ENCODE results near the gene ELOVL6. TPM values are rescaled to one million over a fixed set of nuclear protein-coding genes. Genes with fewer than 3 reads are reported as not detected.

ELOVL6 gene
- total RNA-seq, 1 donor from 2014 or later, result 4.7 TPM

DNA sequence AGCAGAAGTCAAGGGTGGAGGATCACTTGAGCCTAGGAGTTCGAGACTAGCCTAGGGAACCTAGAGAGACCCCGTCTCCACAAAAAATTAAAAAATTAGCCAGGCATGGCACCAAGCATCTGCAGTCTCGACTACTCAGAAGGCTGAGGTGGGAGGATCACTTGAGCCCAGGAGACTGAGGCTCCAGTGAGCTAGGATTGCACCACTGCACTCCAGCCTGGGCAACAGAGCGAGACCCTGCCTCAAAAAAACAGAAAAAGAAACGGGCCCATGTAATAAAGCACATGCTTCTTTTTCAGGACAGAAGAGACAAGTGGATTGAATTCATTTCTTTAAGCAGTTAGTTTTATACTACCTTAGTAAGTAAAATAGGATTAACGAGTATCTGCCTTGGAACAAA is 42.0 kb downstream of the ELOVL6 start:
- Histone ChIP-seq H3K27me3 (no peaks in the 10 kb centered on the region), H3K9me3 (no peaks in the 10 kb centered on the region), H3K4me1 (no peaks in the 10 kb centered on the region), H3K36me3 (no peaks in the 10 kb centered on the region), H3K27ac (no peak overlapping the region), H3K4me3 (no peak overlapping the region)
- intact Hi-C loops (cut with DNase I), result no loop called here
- TF ChIP-seq, protein P1, sequence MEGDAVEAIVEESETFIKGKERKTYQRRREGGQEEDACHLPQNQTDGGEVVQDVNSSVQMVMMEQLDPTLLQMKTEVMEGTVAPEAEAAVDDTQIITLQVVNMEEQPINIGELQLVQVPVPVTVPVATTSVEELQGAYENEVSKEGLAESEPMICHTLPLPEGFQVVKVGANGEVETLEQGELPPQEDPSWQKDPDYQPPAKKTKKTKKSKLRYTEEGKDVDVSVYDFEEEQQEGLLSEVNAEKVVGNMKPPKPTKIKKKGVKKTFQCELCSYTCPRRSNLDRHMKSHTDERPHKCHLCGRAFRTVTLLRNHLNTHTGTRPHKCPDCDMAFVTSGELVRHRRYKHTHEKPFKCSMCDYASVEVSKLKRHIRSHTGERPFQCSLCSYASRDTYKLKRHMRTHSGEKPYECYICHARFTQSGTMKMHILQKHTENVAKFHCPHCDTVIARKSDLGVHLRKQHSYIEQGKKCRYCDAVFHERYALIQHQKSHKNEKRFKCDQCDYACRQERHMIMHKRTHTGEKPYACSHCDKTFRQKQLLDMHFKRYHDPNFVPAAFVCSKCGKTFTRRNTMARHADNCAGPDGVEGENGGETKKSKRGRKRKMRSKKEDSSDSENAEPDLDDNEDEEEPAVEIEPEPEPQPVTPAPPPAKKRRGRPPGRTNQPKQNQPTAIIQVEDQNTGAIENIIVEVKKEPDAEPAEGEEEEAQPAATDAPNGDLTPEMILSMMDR (IDR thresholded peaks at IDR 0.05), result no peak
- no peak for ATAC-seq
- DNase-seq, result no peak

DNA sequence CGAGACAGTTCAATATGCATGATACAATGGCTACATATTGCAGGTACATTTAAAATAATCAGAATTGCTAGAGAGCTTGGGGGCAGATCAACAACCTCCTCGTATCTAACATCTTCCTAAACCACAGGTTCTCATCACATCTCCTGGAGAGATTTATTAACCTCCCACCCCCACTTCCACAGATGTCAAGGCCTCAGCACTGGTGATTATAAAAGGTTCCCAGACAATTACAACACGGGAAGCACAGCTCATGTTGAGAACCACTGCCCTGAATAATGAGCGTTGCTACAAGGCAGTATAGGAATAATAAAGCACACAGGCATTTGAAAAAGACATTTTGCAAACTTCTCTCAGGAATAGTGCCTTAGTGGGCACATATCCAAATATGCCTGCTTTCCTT is 42.8 kb downstream of the ELOVL6 start:
- H3K4me3 ChIP-seq, result no peak overlapping the region
- H3K9me3 ChIP-seq, result no peaks in the 10 kb centered on the region
- H3K4me1 ChIP-seq, result no peaks in the 10 kb centered on the region
- intact Hi-C loops (cut with DNase I), result no loop called here
- TF ChIP-seq, protein P1 (IDR thresholded peaks at IDR 0.05), result no peak
- no peak overlapping the region for H3K27ac ChIP-seq
- no peaks in the 10 kb centered on the region for H3K36me3 ChIP-seq
- no peak for DNase-seq
- H3K27me3 ChIP-seq, result no peaks in the 10 kb centered on the region
- ATAC-seq, result no peak

DNA sequence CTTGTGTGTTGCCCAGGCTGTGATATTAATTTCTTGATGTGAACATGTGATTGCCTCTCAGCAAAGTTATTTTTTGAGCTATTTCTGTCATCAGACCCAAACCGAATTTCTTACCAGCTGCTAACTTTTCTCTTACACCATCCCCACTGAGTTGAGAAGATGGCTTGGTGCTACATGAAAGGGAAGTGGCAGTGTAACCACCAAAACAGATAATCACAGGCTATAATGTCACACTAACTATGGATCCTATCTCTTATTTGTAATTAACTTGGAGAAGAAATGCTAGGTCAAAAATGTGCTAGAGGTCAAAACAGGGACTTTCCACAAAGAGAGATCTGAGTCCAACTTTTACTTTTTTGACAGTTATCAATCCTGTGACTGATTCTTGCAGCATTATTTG is 43.8 kb downstream of the ELOVL6 start:
- Histone ChIP-seq H3K4me3 (no peak overlapping the region), H3K4me1 (no peaks in the 10 kb centered on the region), H3K36me3 (no peaks in the 10 kb centered on the region), H3K27ac (no peak overlapping the region), H3K9me3 (no peaks in the 10 kb centered on the region), H3K27me3 (no peaks in the 10 kb centered on the region)
- TF ChIP-seq, protein P1 (IDR thresholded peaks at IDR 0.05), result no peak
- intact Hi-C loops (cut with DNase I), result no loop called here
- ATAC-seq (no peak), DNase-seq (no peak)

DNA sequence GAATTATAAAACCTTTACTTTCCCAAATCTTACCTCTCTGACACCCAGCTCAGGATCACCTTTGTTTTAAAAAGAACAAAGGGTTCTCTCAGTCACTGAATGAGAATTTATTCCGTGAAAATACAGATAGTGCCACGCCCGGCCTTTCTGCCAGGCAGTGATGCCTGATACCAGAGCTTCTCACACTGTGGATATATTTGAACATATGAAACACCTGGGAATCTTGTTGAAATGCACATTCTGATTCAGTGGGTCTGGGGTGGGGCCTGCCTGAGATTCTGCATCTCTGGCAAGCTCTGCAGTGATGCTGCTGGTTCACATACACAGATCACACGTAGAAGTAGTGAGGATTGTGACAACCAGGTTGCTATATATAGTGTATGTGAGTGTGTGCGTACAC is 46.0 kb downstream of the ELOVL6 start:
- ATAC-seq, result no peak
- TF ChIP-seq, protein P1 (IDR thresholded peaks at IDR 0.05), result no peak

DNA sequence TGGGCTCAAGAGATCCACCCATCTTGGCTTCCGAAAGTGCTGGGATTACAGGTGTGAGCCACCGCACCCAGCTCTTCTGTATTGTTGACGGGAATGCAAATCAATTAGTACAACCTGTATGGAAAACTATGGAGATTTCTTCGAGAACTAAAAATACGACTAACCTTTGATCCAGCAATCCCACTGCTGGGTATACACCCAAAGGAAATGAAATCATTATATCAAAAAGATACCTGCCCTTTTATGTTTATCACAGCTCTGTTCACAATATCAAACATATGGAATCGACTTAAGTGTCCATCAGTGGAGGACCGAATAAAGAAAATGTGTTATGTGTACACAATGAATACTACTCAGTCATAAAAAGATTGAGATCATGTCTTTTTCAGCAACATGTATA is 49.3 kb downstream of the ELOVL6 start:
- intact Hi-C loops (cut with DNase I), result no loop called here
- TF ChIP-seq, protein P1 (IDR thresholded peaks at IDR 0.05), result no peak
- Histone ChIP-seq H3K9me3 (no peaks in the 10 kb centered on the region), H3K4me1 (no peaks in the 10 kb centered on the region), H3K36me3 (no peaks in the 10 kb centered on the region), H3K27ac (no peak overlapping the region), H3K4me3 (no peak overlapping the region), H3K27me3 (no peaks in the 10 kb centered on the region)
- no peak for DNase-seq
- no peak for ATAC-seq

More for the DNA sequence above, 46.0 kb downstream of the ELOVL6 start:
- no peak for DNase-seq
- Histone ChIP-seq H3K36me3 (no peaks in the 10 kb centered on the region), H3K27me3 (no peaks in the 10 kb centered on the region), H3K4me3 (no peak overlapping the region), H3K4me1 (no peaks in the 10 kb centered on the region), H3K9me3 (no peaks in the 10 kb centered on the region), H3K27ac (no peak overlapping the region)
- intact Hi-C loops (cut with DNase I), result no loop called here

DNA sequence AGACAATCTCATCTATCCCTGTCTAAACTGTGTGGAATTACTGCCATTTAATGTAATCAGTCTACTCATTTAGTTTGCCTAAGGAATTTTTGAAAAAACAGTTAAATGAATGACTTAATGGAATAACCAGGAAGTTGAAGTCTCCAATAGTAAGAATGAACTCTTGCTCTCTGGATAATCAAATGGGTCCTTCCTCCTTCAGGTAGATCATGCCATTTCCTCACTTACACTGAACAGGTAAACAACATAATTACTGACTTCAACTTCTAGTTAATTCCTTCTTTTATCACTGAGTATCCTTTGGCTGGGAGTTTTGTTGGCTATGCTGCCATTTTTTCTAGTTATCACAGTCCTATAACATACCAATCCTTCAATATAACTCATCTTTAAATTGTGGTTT is 56.0 kb downstream of the ELOVL6 start:
- Histone ChIP-seq H3K9me3 (no peaks in the 10 kb centered on the region), H3K27ac (no peak overlapping the region), H3K36me3 (no peaks in the 10 kb centered on the region), H3K4me3 (no peak overlapping the region), H3K27me3 (no peaks in the 10 kb centered on the region), H3K4me1 (no peaks in the 10 kb centered on the region)
- intact Hi-C loops (cut with DNase I), result no loop called here
- ATAC-seq (no peak), DNase-seq (no peak)
- TF ChIP-seq, protein P1 (IDR thresholded peaks at IDR 0.05), result no peak

Measured in upper lobe of right lung (tissue), 1 donor.